Body of pancreas (tissue), 4 donors: ENCODE measurements around the gene KRT76.

Source experiments
- CTCF ChIP-seq, 7 experiments: fragments of 450-650 bp in 4 of 7; fragments of 200-600 bp in 3 of 7; sonication (generic) in 3 of 7; IDR thresholded peaks; one replicate each; pipeline ENCODE4 v1.5.1; 2016 to 2019; ENCODE audit warnings: antibody characterized with exemption in 7 of 7
- POLR2A ChIP-seq, 3 donors: fragments of 450-650 bp; IDR thresholded peaks; one replicate each; pipeline ENCODE4 v1.6.1; 2016; ENCODE audit warnings: antibody characterized with exemption in 3 of 3, mild to moderate bottlenecking in 2 of 3

- TF ChIP-seq CTCF (IDR thresholded peaks at IDR 0.05) (no peak), POLR2A (IDR thresholded peaks at IDR 0.05) (no peak)
These were observed 23.2 kb upstream of the KRT76 start for GRCh38 chr12:52800259-52800917.
